Motor neuron (in vitro differentiated cells): ENCODE results near the gene ZNF3. TPM values are rescaled to one million over a fixed set of nuclear protein-coding genes. Genes with fewer than 3 reads are reported as not detected.

Experiments
- ATAC-seq, 8 experiments: fragments of 200-7000 bp; cut with Tn5 transposase; replicated peaks in 6 of 8; 2 replicates each; pipeline ENCODE4 v1.8.0; 2021; ENCODE audit warnings: mild to moderate bottlenecking in 8 of 8, moderate library complexity in 8 of 8
- H3K27ac ChIP-seq, 2 donors: fragments of 250-450 bp; sonication (Bioruptor Pico); 2 replicates each; pipeline ENCODE4 v1.9.0; 2021; ENCODE audit warnings: antibody characterized with exemption in 2 of 2, mild to moderate bottlenecking in 2 of 2, moderate library complexity in 1 of 2
- H3K4me1 ChIP-seq, 2 donors: fragments of 250-450 bp; sonication (Bioruptor Pico); replicated peaks in 1 of 2; 2 replicates each; pipeline ENCODE4 v1.6.1; 2021; ENCODE audit warnings: antibody characterized with exemption in 2 of 2, mild to moderate bottlenecking in 2 of 2, moderate library complexity in 1 of 2
- H3K4me3 ChIP-seq, 5 donors: fragments of 250-450 bp; sonication (Bioruptor Pico); 2 replicates each; pipeline ENCODE4 v1.9.0; 2021; ENCODE audit warnings: antibody characterized with exemption in 5 of 5, mild to moderate bottlenecking in 5 of 5, moderate library complexity in 4 of 5
- WGBS, 10 experiments: fragments of 450-650 bp; shearing (Covaris generic); methylation state at CpG; one replicate each; pipeline ENCODE4 v1.0.0; 2022; 5-methylcytosine and 5-hydroxymethylcytosine counted together
- in situ Hi-C, 9 experiments: fragments of 400-800 bp; cut with MboI; loops; one replicate each; pipeline ENCODE4 v1.15.0; 2021; ENCODE audit warnings: low sequenced_read_pairs in 9 of 9, low pct_unique_long_range_greater_than_20kb in 2 of 9; ENCODE audit not compliant: unreplicated experiment in 9 of 9
- total RNA-seq, 8 experiments: library from RNA; unstranded; fragments of 300-600 nt; gene quantifications; 2 replicates each; pipeline versions ENCODE4 v1.2.3 to v1.2.4, GENCODE V29; 2022

ZNF3 gene
- total RNA-seq, 8 experiments from 2014 or later = 32.4 to 63.8 (median 49.4) TPM

DNA sequence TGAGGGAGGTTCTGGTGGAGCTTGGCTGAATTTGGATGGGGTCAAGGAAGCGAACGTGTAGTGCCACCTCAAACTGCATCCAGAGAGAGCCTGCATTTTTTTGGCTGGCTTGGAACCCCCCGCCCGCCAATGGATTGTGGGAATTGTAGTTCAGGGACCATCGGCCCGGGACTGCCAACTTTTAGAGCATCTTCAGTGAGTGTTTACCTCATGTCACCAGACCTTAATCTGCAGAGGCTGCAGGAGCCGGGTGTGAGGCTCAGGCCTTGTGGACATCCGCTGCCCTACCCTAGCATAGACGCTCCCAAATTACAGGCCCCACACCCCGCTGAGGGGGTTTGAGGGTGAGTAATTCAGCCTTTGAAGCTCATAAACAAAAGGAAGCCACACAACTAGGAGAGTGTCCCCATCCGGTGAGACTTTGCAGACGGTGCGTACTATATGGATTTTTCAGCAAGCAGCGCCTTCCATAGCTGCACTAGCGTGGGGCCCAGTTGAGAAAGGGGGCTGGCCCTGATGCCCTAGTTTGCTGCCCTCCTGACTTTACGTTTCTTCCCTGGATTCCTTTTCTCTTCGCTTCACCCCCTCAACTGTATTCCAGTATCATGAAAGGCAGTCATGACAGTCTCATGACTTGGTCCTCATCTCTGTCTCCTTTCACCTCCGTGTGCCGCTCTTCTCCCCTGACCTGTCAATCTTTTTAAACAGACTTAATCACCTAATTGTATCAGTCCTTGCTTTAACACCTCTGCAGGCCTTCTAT, 38.6 kb upstream of the ZNF3 start:
- Histone ChIP-seq H3K4me3 (peak overlapping the region; percentile 81 to 89 (median 88)), H3K4me1 (peaks cover 4 to 9% of the 10 kb centered on the region in 2 donors), H3K27ac (peak overlapping the region; percentile 98)
- in situ Hi-C loops = no loop called here
- peak; percentile 28 to 69 (median 59) for ATAC-seq
- WGBS, 10 experiments = 0 to 50% (median 25%) methylated on average over 1 to 6 of the region's 19 CpGs; no CpG with 5 or more reads in 1 of the 10 experiments

- H3K27ac ChIP-seq = peak within 1 kb of the TSS; percentile 98
- 0 to 7% (median 2%) methylated on average over 1 to 22 of the region's 49 CpGs; no CpG with 5 or more reads in 2 of the 10 experiments for WGBS, 10 experiments
These were observed 37.8 kb upstream of the ZNF3 start, which contains the start of the genes CNPY4 and TAF6 for GRCh38 chr7:100119072-100119969. Gene CNPY4, plus strand, starts transcription at chr7:100119634. Its CDS starts 111 bp downstream, at chr7:100119745. Gene TAF6, minus strand, starts transcription at chr7:100119358. Its CDS starts 5,149 bp downstream, at chr7:100114209.

DNA sequence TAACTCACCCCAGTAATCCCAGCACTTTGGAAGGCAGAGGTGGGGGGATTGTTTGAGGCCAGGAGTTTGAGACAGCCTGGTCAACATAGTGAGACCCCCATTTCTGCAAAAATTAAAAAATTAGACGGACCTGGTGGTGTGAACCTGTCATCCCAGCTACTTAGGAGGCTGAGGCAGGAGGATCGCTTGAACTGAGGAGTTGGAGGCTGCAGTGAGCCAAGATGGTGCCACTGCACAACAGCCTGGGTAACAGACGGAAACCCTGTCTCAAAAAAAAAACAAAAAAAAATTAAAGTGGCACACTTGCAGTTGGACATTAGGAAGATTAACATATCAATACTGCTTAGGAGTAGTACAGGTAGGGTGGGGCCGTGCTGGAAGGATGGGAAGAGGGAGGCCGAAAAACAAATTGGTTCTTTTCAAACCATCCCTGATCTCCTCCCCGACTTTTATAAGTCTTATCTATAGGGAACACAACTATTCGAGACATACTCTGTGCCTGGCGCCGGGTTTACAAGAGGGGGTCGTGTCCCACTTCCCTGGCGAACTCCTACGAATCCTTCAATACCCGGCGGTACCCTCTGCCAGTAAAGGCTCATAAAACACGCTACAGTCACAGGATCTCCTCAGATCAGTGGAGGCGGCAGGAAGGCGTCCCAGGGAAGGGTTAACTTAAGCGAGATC, 37.0 kb upstream of the ZNF3 start:
- Histone ChIP-seq H3K4me3 (peak overlapping the region; percentile 81 to 89 (median 88)), H3K4me1 (peaks cover 4 to 9% of the 10 kb centered on the region in 2 donors), H3K27ac (peak overlapping the region; percentile 98)
- WGBS, 10 experiments = 0 to 56% (median 21%) methylated on average over 3 to 10 of the region's 18 CpGs
- in situ Hi-C loops = no loop called here
- no peak for ATAC-seq

More at GRCh38 chr7:100119072-100119969, 37.8 kb upstream of the ZNF3 start, which contains the start of the genes CNPY4 and TAF6:
- Histone ChIP-seq H3K4me3 (peak within 1 kb of the TSS; percentile 81 to 89 (median 88)), H3K4me1 (peaks cover 4 to 9% of the 10 kb centered on the region in 2 donors)
- peak; percentile 83 to 90 (median 86) for ATAC-seq
- in situ Hi-C loops = no loop called here

- no peak for ATAC-seq
- in situ Hi-C loops = no loop called here
- Histone ChIP-seq H3K4me1 (peaks cover 0 to 5% of the 10 kb centered on the region in 2 donors), H3K27ac (no peak overlapping the region), H3K4me3 (no peak overlapping the region)
- WGBS, 10 experiments = 73 to 100% (median 99%) methylated on average over 2 to 5 of the region's 7 CpGs; no CpG with 5 or more reads in 6 of the 10 experiments
These were observed 33.5 kb upstream of the ZNF3 start for GRCh38 chr7:100115026-100115425.

- peak in 1 of 8 experiments; percentile 9 for ATAC-seq
- in situ Hi-C loops = no loop called here
- 92 to 100% methylated on average over 5 to 8 of the region's 13 CpGs; no CpG with 5 or more reads in 8 of the 10 experiments for WGBS, 10 experiments
These were observed 30.4 kb upstream of the ZNF3 start for GRCh38 chr7:100111914-100112313.

GRCh38 chr7:100111156-100111555, 29.6 kb upstream of the ZNF3 start:
- Histone ChIP-seq H3K4me3 (no peak overlapping the region), H3K4me1 (no peaks in the 10 kb centered on the region), H3K27ac (no peak overlapping the region)
- ATAC-seq = no peak
- 90 to 100% (median 100%) methylated on average over 1 to 5 of the region's 7 CpGs; no CpG with 5 or more reads in 4 of the 10 experiments for WGBS, 10 experiments
- in situ Hi-C loops = no loop called here

More at GRCh38 chr7:100111914-100112313, 30.4 kb upstream of the ZNF3 start:
- Histone ChIP-seq H3K4me1 (no peaks in the 10 kb centered on the region), H3K27ac (no peak overlapping the region), H3K4me3 (no peak overlapping the region)

- Histone ChIP-seq H3K27ac (no peak overlapping the region), H3K4me1 (no peaks in the 10 kb centered on the region), H3K4me3 (no peak overlapping the region)
- peak in 1 of 8 experiments; percentile 49 for ATAC-seq
- in situ Hi-C loops = no loop called here
- WGBS, 10 experiments = 50 to 100% (median 86%) methylated on average over 1 to 9 of the region's 12 CpGs; no CpG with 5 or more reads in 2 of the 10 experiments
These were observed 28.1 kb upstream of the ZNF3 start for GRCh38 chr7:100109521-100110163.

GRCh38 chr7:100107890-100108289, 26.4 kb upstream of the ZNF3 start:
- peak in 1 of 8 experiments; percentile 25 for ATAC-seq
- Histone ChIP-seq H3K4me3 (no peak overlapping the region), H3K4me1 (no peaks in the 10 kb centered on the region), H3K27ac (no peak overlapping the region)
- WGBS, 10 experiments = 80 to 100% (median 98%) methylated on average over 1 to 4 of the region's 11 CpGs; no CpG with 5 or more reads in 6 of the 10 experiments
- in situ Hi-C loops = no loop called here

- H3K27ac ChIP-seq = no peak overlapping the region
- WGBS, 10 experiments = 60 to 100% (median 100%) methylated on average over 1 to 4 of the region's 25 CpGs; no CpG with 5 or more reads in 5 of the 10 experiments
- in situ Hi-C loops = no loop called here
- H3K4me1 ChIP-seq = peaks cover 4% of the 10 kb centered on the region in 2 donors
- peak in 3 of 8 experiments; percentile 2 to 12 (median 9) for ATAC-seq
- no peak overlapping the region for H3K4me3 ChIP-seq
These were observed 25.7 kb upstream of the ZNF3 start for GRCh38 chr7:100107125-100107737.

DNA sequence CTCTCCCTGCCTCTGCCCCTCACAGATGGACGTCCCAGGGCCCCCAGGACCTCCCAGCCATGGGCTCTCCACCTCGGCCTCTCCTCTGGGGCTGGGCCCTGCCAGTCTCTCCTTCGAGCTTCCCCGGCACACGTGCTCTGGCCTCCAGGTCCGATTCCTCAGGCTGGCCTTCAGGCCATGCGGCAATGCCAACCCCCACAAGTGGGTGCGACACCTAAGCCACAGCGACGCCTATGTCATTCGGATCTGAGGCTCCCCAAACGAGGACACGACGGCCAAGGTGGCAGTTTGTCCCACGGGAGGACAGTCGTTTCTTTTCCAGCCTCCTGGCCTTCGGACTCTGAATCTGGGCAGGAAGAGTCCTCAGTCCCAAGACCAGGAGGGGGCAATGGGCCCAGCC, 25.1 kb upstream of the ZNF3 start:
- WGBS, 10 experiments = 25 to 90% (median 83%) methylated on average over 2 to 12 of the region's 17 CpGs; no CpG with 5 or more reads in 5 of the 10 experiments
- H3K27ac ChIP-seq = no peak overlapping the region
- peaks cover 4% of the 10 kb centered on the region in 2 donors for H3K4me1 ChIP-seq
- no peak overlapping the region for H3K4me3 ChIP-seq
- in situ Hi-C loops = no loop called here
- no peak for ATAC-seq

DNA sequence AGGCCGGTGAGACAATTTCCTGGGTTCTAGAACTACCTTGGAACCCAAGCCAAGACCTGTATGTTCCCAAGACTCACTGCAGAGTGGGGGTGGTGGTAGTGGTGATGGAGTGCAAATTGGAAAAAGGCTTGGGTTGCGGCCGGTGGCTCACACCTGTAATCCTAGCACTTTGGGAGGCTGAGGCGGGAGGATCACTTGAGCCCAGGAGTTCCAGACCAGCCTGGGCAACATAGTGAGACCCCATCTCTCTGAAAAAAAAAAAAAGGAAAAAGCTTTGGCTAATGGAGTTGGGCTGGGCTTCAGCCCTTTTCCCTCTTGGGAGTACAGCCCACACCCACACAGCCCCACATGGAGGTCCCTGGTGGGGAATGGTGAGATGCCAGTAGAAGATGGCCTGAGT, 24.0 kb upstream of the ZNF3 start:
- ATAC-seq = no peak
- 92 to 100% methylated on average over 1 to 2 of the region's 4 CpGs; no CpG with 5 or more reads in 8 of the 10 experiments for WGBS, 10 experiments
- peaks cover 4% of the 10 kb centered on the region in 2 donors for H3K4me1 ChIP-seq

More for the DNA sequence above, 24.0 kb upstream of the ZNF3 start:
- in situ Hi-C loops = no loop called here
- Histone ChIP-seq H3K27ac (no peak overlapping the region), H3K4me3 (no peak overlapping the region)
